MM.1S (cell line): ENCODE data around the gene MAT2A.

ENCODE experiments used
- DNase-seq: peaks from one replicate; pipeline ENCODE4 v3.0.0-alpha.2; 2015
- H2AFZ ChIP-seq: fragments of 300-600 bp; sonication (generic); 2 replicates; pipeline ENCODE4 v1.6.0; 2016; ENCODE audit warnings: antibody characterized with exemption, low read length
- H3F3A ChIP-seq: fragments of 300-600 bp; sonication (generic); 2 replicates; pipeline ENCODE4 v1.6.1; 2016; ENCODE audit warnings: mild to moderate bottlenecking, antibody characterized with exemption, low read length, moderate library complexity, mixed read lengths; ENCODE audit not compliant: insufficient read depth
- H3K27ac ChIP-seq: fragments of 300-600 bp; sonication (generic); 2 replicates; pipeline ENCODE4 v1.5.1; 2016; ENCODE audit warnings: mild to moderate bottlenecking, low read length
- H3K27me3 ChIP-seq: fragments of 300-600 bp; sonication (generic); replicated peaks from 2 replicates; pipeline ENCODE4 v1.6.0; 2016; ENCODE audit warnings: low read length; ENCODE audit not compliant: insufficient read depth
- H3K36me3 ChIP-seq: fragments of 300-600 bp; sonication (generic); replicated peaks from 2 replicates; pipeline ENCODE4 v1.6.1; 2016; ENCODE audit warnings: mild to moderate bottlenecking, low read length, mixed read lengths; ENCODE audit not compliant: insufficient read depth
- H3K4me1 ChIP-seq: fragments of 300-600 bp; sonication (generic); 2 replicates; pipeline ENCODE4 v1.6.1; 2016; ENCODE audit warnings: low read length, mixed read lengths
- H3K4me2 ChIP-seq: fragments of 300-600 bp; sonication (generic); 2 replicates; pipeline ENCODE4 v1.6.0; 2016; ENCODE audit warnings: low read depth, low read length
- H3K4me3 ChIP-seq: fragments of 300-600 bp; sonication (generic); 2 replicates; pipeline ENCODE4 v1.5.1; 2016; ENCODE audit warnings: low read length, mixed read lengths
- H3K79me2 ChIP-seq: fragments of 300-600 bp; sonication (generic); 2 replicates; pipeline ENCODE4 v1.6.1; 2016; ENCODE audit warnings: mixed run types, low read length, mixed read lengths
- H3K9ac ChIP-seq: fragments of 300-600 bp; sonication (generic); 2 replicates; pipeline ENCODE4 v1.6.1; 2016; ENCODE audit warnings: low read length, mixed read lengths
- H3K9me2 ChIP-seq: fragments of 300-600 bp; sonication (generic); replicated peaks from 2 replicates; pipeline ENCODE4 v1.6.1; 2016; ENCODE audit warnings: mild to moderate bottlenecking, low read length, mixed read lengths; ENCODE audit not compliant: insufficient read depth
- H3K9me3 ChIP-seq: fragments of 300-600 bp; sonication (generic); replicated peaks from 2 replicates; pipeline ENCODE4 v1.6.1; 2016; ENCODE audit warnings: mild to moderate bottlenecking, low read length, mixed read lengths; ENCODE audit not compliant: insufficient read depth
- H4K20me1 ChIP-seq: fragments of 300-600 bp; sonication (generic); 2 replicates; pipeline ENCODE4 v1.6.1; 2016; ENCODE audit warnings: mild to moderate bottlenecking, low read length, moderate library complexity, mixed read lengths; ENCODE audit not compliant: insufficient read depth
- EZH2 ChIP-seq: fragments of 300-600 bp; sonication (generic); optimal IDR thresholded peaks from 2 replicates; pipeline ENCODE3; 2017; ENCODE audit warnings: low read depth, mild to moderate bottlenecking, antibody characterized with exemption, low read length, mixed read lengths
- EZH2phosphoT487 ChIP-seq: fragments of 300-600 bp; sonication (generic); IDR thresholded peaks from 2 replicates; pipeline ENCODE4 v1.6.1; 2018; ENCODE audit warnings: antibody characterized with exemption, low read length
- TF ChIP-seq, protein P1 (sequence below): fragments of 300-600 bp; sonication (generic); IDR thresholded peaks from 2 replicates; pipeline ENCODE4 v1.5.1; 2016; ENCODE audit warnings: antibody characterized with exemption, low read length, mixed read lengths

Gene MAT2A

GRCh38 chr2:85516653-85517389, 22.1 kb upstream of the MAT2A start:
- Histone ChIP-seq H3K4me3 (no peak overlapping the region), H3K9me2 (no peaks in the 10 kb centered on the region), H3K9ac (no peak overlapping the region), H3K27me3 (no peaks in the 10 kb centered on the region), H3K36me3 (no peaks in the 10 kb centered on the region), H3K27ac (no peak overlapping the region), H3F3A (no peaks in the 10 kb centered on the region), H3K4me2 (no peak overlapping the region), H4K20me1 (no peaks in the 10 kb centered on the region), H3K79me2 (no peaks in the 10 kb centered on the region), H2AFZ (no peak overlapping the region), H3K9me3 (no peaks in the 10 kb centered on the region), H3K4me1 (no peaks in the 10 kb centered on the region)
- no peak for TF ChIP-seq EZH2
- TF ChIP-seq EZH2phosphoT487: no peak
- TF ChIP-seq, protein P1, sequence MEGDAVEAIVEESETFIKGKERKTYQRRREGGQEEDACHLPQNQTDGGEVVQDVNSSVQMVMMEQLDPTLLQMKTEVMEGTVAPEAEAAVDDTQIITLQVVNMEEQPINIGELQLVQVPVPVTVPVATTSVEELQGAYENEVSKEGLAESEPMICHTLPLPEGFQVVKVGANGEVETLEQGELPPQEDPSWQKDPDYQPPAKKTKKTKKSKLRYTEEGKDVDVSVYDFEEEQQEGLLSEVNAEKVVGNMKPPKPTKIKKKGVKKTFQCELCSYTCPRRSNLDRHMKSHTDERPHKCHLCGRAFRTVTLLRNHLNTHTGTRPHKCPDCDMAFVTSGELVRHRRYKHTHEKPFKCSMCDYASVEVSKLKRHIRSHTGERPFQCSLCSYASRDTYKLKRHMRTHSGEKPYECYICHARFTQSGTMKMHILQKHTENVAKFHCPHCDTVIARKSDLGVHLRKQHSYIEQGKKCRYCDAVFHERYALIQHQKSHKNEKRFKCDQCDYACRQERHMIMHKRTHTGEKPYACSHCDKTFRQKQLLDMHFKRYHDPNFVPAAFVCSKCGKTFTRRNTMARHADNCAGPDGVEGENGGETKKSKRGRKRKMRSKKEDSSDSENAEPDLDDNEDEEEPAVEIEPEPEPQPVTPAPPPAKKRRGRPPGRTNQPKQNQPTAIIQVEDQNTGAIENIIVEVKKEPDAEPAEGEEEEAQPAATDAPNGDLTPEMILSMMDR: no peak
- no peak for DNase-seq

GRCh38 chr2:85522090-85522647, 16.8 kb upstream of the MAT2A start:
- Histone ChIP-seq H3K4me1 (no peaks in the 10 kb centered on the region), H3K9ac (no peak overlapping the region), H3K36me3 (no peaks in the 10 kb centered on the region), H3K9me2 (no peaks in the 10 kb centered on the region), H4K20me1 (no peaks in the 10 kb centered on the region), H2AFZ (no peak overlapping the region), H3K27me3 (no peaks in the 10 kb centered on the region), H3K79me2 (no peaks in the 10 kb centered on the region), H3K27ac (no peak overlapping the region), H3F3A (no peaks in the 10 kb centered on the region), H3K9me3 (no peaks in the 10 kb centered on the region), H3K4me3 (no peak overlapping the region), H3K4me2 (no peak overlapping the region)
- TF ChIP-seq, protein P1: no peak
- TF ChIP-seq EZH2 (no peak), EZH2phosphoT487 (no peak)
- DNase-seq: no peak

- Histone ChIP-seq H2AFZ (no peak overlapping the region), H3K4me2 (no peak overlapping the region), H3K36me3 (no peaks in the 10 kb centered on the region), H3K27me3 (no peaks in the 10 kb centered on the region), H3K4me1 (no peaks in the 10 kb centered on the region), H3K27ac (no peak overlapping the region), H3K9me3 (no peaks in the 10 kb centered on the region), H3F3A (no peaks in the 10 kb centered on the region), H3K9ac (no peak overlapping the region), H4K20me1 (no peaks in the 10 kb centered on the region), H3K9me2 (no peaks in the 10 kb centered on the region), H3K79me2 (no peaks in the 10 kb centered on the region), H3K4me3 (no peak overlapping the region)
- TF ChIP-seq EZH2: no peak
- DNase-seq: no peak
These were observed 15.7 kb upstream of the MAT2A start for GRCh38 chr2:85523062-85523902.
